Activated naive CD8-positive, alpha-beta T cell treated with anti-CD3 and anti-CD28 coated beads, Interleukin-2, amount 10 ng/mL, durations not matched to agents 7 days and 5 days (primary cell): ENCODE measurements around the gene TSHZ2. TPM values are rescaled to one million over a fixed set of nuclear protein-coding genes. Genes with fewer than 3 reads are reported as not detected.

Experiments
- ATAC-seq: fragments of 150-1000 bp; cut with Tn5 transposase; one replicate; pipeline ENCODE4 v1.10.0; 2021; ENCODE audit warnings: low read depth, moderate library complexity
- POLR2A ChIA-PET: fragments of 350-600 bp; sonication (Branson Sonifier 250); formaldehyde crosslinking; loops from one replicate; lab custom pipeline; 2021; ENCODE audit warnings: antibody characterized with exemption; lab: Charles Lee
- DNase-seq: peaks from one replicate; pipeline ENCODE4 v3.0.0; 2021
- H3K27ac Mint-ChIP-seq: one replicate; pipeline ENCODE4 v1.8.0; 2022; ENCODE audit warnings: mild to moderate bottlenecking, mixed read lengths
- H3K27me3 Mint-ChIP-seq: one replicate; pipeline ENCODE4 v1.8.0; 2022; ENCODE audit warnings: mild to moderate bottlenecking, moderate library complexity, mixed read lengths
- H3K36me3 Mint-ChIP-seq: one replicate; pipeline ENCODE4 v1.8.0; 2021; ENCODE audit warnings: mild to moderate bottlenecking, mixed read lengths
- H3K4me1 Mint-ChIP-seq: one replicate; pipeline ENCODE4 v1.8.0; 2021; ENCODE audit warnings: mixed read lengths
- H3K4me3 Mint-ChIP-seq: one replicate; pipeline ENCODE4 v1.8.0; 2022; ENCODE audit warnings: mild to moderate bottlenecking, moderate library complexity, mixed read lengths
- H3K9me3 Mint-ChIP-seq: one replicate; pipeline ENCODE4 v1.8.0; 2021; ENCODE audit warnings: mixed read lengths
- total RNA-seq, 2 experiments: library from RNA; stranded (reverse); gene quantifications; one replicate each; pipeline ENCODE4 v1.2.3, GENCODE V29; 2021

The TSHZ2 gene
- total RNA-seq, 2 experiments from 2014 or later = 0.44 to 0.54 TPM

- POLR2A ChIA-PET = no interaction called here
- DNase-seq (no peak), ATAC-seq (no peak)
- Mint-ChIP-seq H3K4me3 (no peak overlapping the region), H3K27ac (no peak overlapping the region), H3K27me3 (no peaks in the 10 kb centered on the region), H3K9me3 (no peaks in the 10 kb centered on the region), H3K36me3 (no peaks in the 10 kb centered on the region), H3K4me1 (no peaks in the 10 kb centered on the region)
Observed at GRCh38 chr20:52992632-52993031, 20.5 kb downstream of the TSHZ2 start.

GRCh38 chr20:52993076-52993475 is 20.9 kb downstream of the TSHZ2 start:
- H3K27me3 Mint-ChIP-seq = no peaks in the 10 kb centered on the region
- H3K9me3 Mint-ChIP-seq = no peaks in the 10 kb centered on the region
- no peaks in the 10 kb centered on the region for H3K4me1 Mint-ChIP-seq
- no peak overlapping the region for H3K4me3 Mint-ChIP-seq
- DNase-seq = no peak
- H3K36me3 Mint-ChIP-seq = no peaks in the 10 kb centered on the region
- ATAC-seq = no peak
- no peak overlapping the region for H3K27ac Mint-ChIP-seq
- POLR2A ChIA-PET = no interaction called here

GRCh38 chr20:52994184-52994970 is 22.2 kb downstream of the TSHZ2 start:
- H3K27me3 Mint-ChIP-seq = no peaks in the 10 kb centered on the region
- ATAC-seq (no peak), DNase-seq (no peak)
- no peaks in the 10 kb centered on the region for H3K4me1 Mint-ChIP-seq
- H3K27ac Mint-ChIP-seq = no peak overlapping the region
- H3K9me3 Mint-ChIP-seq = no peaks in the 10 kb centered on the region
- no peak overlapping the region for H3K4me3 Mint-ChIP-seq
- no peaks in the 10 kb centered on the region for H3K36me3 Mint-ChIP-seq
- POLR2A ChIA-PET = no interaction called here

- POLR2A ChIA-PET = no interaction called here
- no peaks in the 10 kb centered on the region for H3K9me3 Mint-ChIP-seq
- no peaks in the 10 kb centered on the region for H3K27me3 Mint-ChIP-seq
- H3K27ac Mint-ChIP-seq = no peak overlapping the region
- no peak overlapping the region for H3K4me3 Mint-ChIP-seq
- ATAC-seq = no peak
- no peak for DNase-seq
- H3K4me1 Mint-ChIP-seq = peaks cover under 1% of the 10 kb centered on the region
- no peaks in the 10 kb centered on the region for H3K36me3 Mint-ChIP-seq
Observed at GRCh38 chr20:52996130-52996529, 24.0 kb downstream of the TSHZ2 start.

- H3K36me3 Mint-ChIP-seq = no peaks in the 10 kb centered on the region
- no peak overlapping the region for H3K27ac Mint-ChIP-seq
- no peak overlapping the region for H3K4me3 Mint-ChIP-seq
- ATAC-seq = no peak
- H3K4me1 Mint-ChIP-seq = peaks cover 5% of the 10 kb centered on the region
- POLR2A ChIA-PET = no interaction called here
- DNase-seq = no peak
- no peaks in the 10 kb centered on the region for H3K27me3 Mint-ChIP-seq
- H3K9me3 Mint-ChIP-seq = peaks cover under 1% of the 10 kb centered on the region
Observed at GRCh38 chr20:52996658-52997057, 24.5 kb downstream of the TSHZ2 start.

- POLR2A ChIA-PET = no interaction called here
- H3K27me3 Mint-ChIP-seq = no peaks in the 10 kb centered on the region
- peaks cover 3% of the 10 kb centered on the region for H3K36me3 Mint-ChIP-seq
- H3K27ac Mint-ChIP-seq = no peak overlapping the region
- DNase-seq = no peak
- ATAC-seq = no peak
- no peak overlapping the region for H3K4me3 Mint-ChIP-seq
- H3K4me1 Mint-ChIP-seq = peaks cover 9% of the 10 kb centered on the region
- peaks cover 2% of the 10 kb centered on the region for H3K9me3 Mint-ChIP-seq
Observed at GRCh38 chr20:52998268-52998667, 26.1 kb downstream of the TSHZ2 start.

- Mint-ChIP-seq H3K4me1 (peaks cover 9% of the 10 kb centered on the region), H3K36me3 (peaks cover 3% of the 10 kb centered on the region), H3K4me3 (no peak overlapping the region), H3K9me3 (peaks cover 2% of the 10 kb centered on the region), H3K27me3 (no peaks in the 10 kb centered on the region), H3K27ac (peak overlapping the region; percentile 15)
- no peak for DNase-seq
- ATAC-seq = no peak
- POLR2A ChIA-PET = no interaction called here
Observed at GRCh38 chr20:52999040-52999439, 26.9 kb downstream of the TSHZ2 start.

GRCh38 chr20:53001498-53002301 is 29.5 kb downstream of the TSHZ2 start:
- ATAC-seq = no peak
- Mint-ChIP-seq H3K4me1 (peaks cover 9% of the 10 kb centered on the region), H3K36me3 (peaks cover 3% of the 10 kb centered on the region), H3K4me3 (peak overlapping the region; percentile 77), H3K9me3 (peaks cover 2% of the 10 kb centered on the region), H3K27ac (peak overlapping the region; percentile 87), H3K27me3 (no peaks in the 10 kb centered on the region)
- POLR2A ChIA-PET = no interaction called here
- DNase-seq = no peak

- Mint-ChIP-seq H3K4me3 (no peak overlapping the region), H3K9me3 (peaks cover 2% of the 10 kb centered on the region)
- ATAC-seq = no peak
Observed at GRCh38 chr20:53002786-53003185, 30.6 kb downstream of the TSHZ2 start.

GRCh38 chr20:53003420-53004154 is 31.4 kb downstream of the TSHZ2 start:
- peaks cover 2% of the 10 kb centered on the region for H3K9me3 Mint-ChIP-seq
- ATAC-seq (no peak), DNase-seq (no peak)
- peaks cover 11% of the 10 kb centered on the region for H3K4me1 Mint-ChIP-seq
- H3K4me3 Mint-ChIP-seq = no peak overlapping the region
- no peaks in the 10 kb centered on the region for H3K27me3 Mint-ChIP-seq
- no peak overlapping the region for H3K27ac Mint-ChIP-seq
- H3K36me3 Mint-ChIP-seq = peaks cover 3% of the 10 kb centered on the region
- POLR2A ChIA-PET = interaction anchor here (0.6 kb wide), 1 partner anchor 896 kb away, joined by 6 read pairs; no protein-coding TSS in a partner anchor

More at GRCh38 chr20:53002786-53003185, 30.6 kb downstream of the TSHZ2 start:
- Mint-ChIP-seq H3K4me1 (peaks cover 11% of the 10 kb centered on the region), H3K36me3 (peaks cover 3% of the 10 kb centered on the region), H3K27ac (no peak overlapping the region), H3K27me3 (no peaks in the 10 kb centered on the region)
- DNase-seq = no peak
- POLR2A ChIA-PET = no interaction called here

- H3K27me3 Mint-ChIP-seq = no peaks in the 10 kb centered on the region
- H3K4me3 Mint-ChIP-seq = no peak overlapping the region
- no peak for ATAC-seq
- DNase-seq = no peak
- peaks cover 11% of the 10 kb centered on the region for H3K4me1 Mint-ChIP-seq
- peaks cover 2% of the 10 kb centered on the region for H3K9me3 Mint-ChIP-seq
- POLR2A ChIA-PET = interaction anchor here (0.6 kb wide), 1 partner anchor 895 kb away, joined by 6 read pairs; no protein-coding TSS in a partner anchor
- H3K36me3 Mint-ChIP-seq = peaks cover 3% of the 10 kb centered on the region
- no peak overlapping the region for H3K27ac Mint-ChIP-seq
Observed at GRCh38 chr20:53004267-53004813, 32.2 kb downstream of the TSHZ2 start.

GRCh38 chr20:53009979-53010735 is 38.0 kb downstream of the TSHZ2 start:
- Mint-ChIP-seq H3K4me3 (no peak overlapping the region), H3K27me3 (no peaks in the 10 kb centered on the region), H3K36me3 (peaks cover 4% of the 10 kb centered on the region), H3K9me3 (peaks cover 13% of the 10 kb centered on the region), H3K4me1 (peaks cover 3% of the 10 kb centered on the region), H3K27ac (no peak overlapping the region)
- POLR2A ChIA-PET = no interaction called here
- ATAC-seq = no peak
- DNase-seq = no peak
